Bronchial epithelial cell (primary cell): Measurements from ENCODE around the gene PPP2R2B. TPM values are rescaled to one million over a fixed set of nuclear protein-coding genes. Genes with fewer than 3 reads are reported as not detected.
A peak's percentile ranks its signal among the peaks of the same experiment; 100 is the strongest.

Source experiments
- DNase-seq: peaks from one replicate; pipeline ENCODE4 v3.0.0-alpha.2; 2010; ENCODE audit warnings: low read depth
- FAIRE-seq: peaks from 2 replicates; lab custom pipeline; 2011; peaks lifted over from hg19 to GRCh38; lab: Jason Lieb, UNC
- H3K27me3 ChIP-seq: 2 replicates; pipeline ENCODE4 v1.5.1; 2011; ENCODE audit warnings: low read length; ENCODE audit not compliant: control insufficient read depth, insufficient read depth
- H3K36me3 ChIP-seq: 2 replicates; pipeline ENCODE4 v1.5.1; 2011; ENCODE audit warnings: low read length; ENCODE audit not compliant: control insufficient read depth, insufficient read depth
- H3K4me3 ChIP-seq: 2 replicates; pipeline ENCODE4 v1.5.1; 2011; ENCODE audit warnings: mild to moderate bottlenecking, low read depth, low read length, control low read depth
- CTCF ChIP-seq: IDR thresholded peaks from 2 replicates; pipeline ENCODE4 v1.5.1; 2011; ENCODE audit warnings: mild to moderate bottlenecking, moderate library complexity, low read length, control low read depth, inconsistent platforms; ENCODE audit not compliant: insufficient read depth, severe bottlenecking
- total RNA-seq: library from RNA; depleted of rRNA; stranded (reverse); fragments of >200 nt; gene quantifications from 2 replicates; pipeline ENCODE4 v1.2.1, GENCODE V29; 2014

The PPP2R2B gene
- total RNA-seq, 1 donor from 2014 or later, result under 0.01 TPM

DNA sequence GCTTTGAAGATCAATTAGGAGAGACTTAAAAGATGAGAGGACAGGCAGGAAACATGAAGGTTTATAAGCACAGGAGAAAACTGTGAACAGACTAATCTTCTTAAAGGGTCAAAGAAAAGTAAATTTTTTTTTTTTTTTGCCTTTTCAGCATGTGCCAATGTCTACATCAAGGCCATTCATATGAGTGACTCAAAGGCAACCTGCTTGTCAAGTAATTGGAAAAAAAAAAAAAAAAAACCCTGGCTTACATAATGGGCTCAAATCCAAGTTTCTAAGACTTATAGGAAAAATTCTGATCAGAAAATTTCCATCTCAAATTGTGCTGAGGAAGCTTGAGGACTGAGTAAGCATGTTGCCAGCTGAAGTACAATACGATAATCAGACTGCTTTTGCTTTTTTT lies 15.9 kb downstream of the PPP2R2B start:
- no peak overlapping the region for H3K4me3 ChIP-seq
- no peaks in the 10 kb centered on the region for H3K27me3 ChIP-seq
- DNase-seq, result peak; percentile 38
- H3K36me3 ChIP-seq, result no peaks in the 10 kb centered on the region
- no peak for TF ChIP-seq CTCF
- no peak for FAIRE-seq

GRCh38 chr5:146860213-146860893 lies 18.2 kb downstream of the PPP2R2B start:
- Histone ChIP-seq H3K27me3 (no peaks in the 10 kb centered on the region), H3K4me3 (no peak overlapping the region), H3K36me3 (no peaks in the 10 kb centered on the region)
- DNase-seq, result no peak
- TF ChIP-seq CTCF, result no peak
- peak; percentile 18 for FAIRE-seq

- H3K27me3 ChIP-seq, result no peaks in the 10 kb centered on the region
- no peaks in the 10 kb centered on the region for H3K36me3 ChIP-seq
- TF ChIP-seq CTCF, result no peak
- no peak overlapping the region for H3K4me3 ChIP-seq
- DNase-seq (no peak), FAIRE-seq (no peak)
These were observed 26.5 kb downstream of the PPP2R2B start for GRCh38 chr5:146852089-146852488.

- TF ChIP-seq CTCF, result no peak
- no peaks in the 10 kb centered on the region for H3K27me3 ChIP-seq
- H3K4me3 ChIP-seq, result no peak overlapping the region
- no peak for FAIRE-seq
- H3K36me3 ChIP-seq, result no peaks in the 10 kb centered on the region
- DNase-seq, result no peak
These were observed 27.4 kb downstream of the PPP2R2B start for GRCh38 chr5:146851133-146851532.

DNA sequence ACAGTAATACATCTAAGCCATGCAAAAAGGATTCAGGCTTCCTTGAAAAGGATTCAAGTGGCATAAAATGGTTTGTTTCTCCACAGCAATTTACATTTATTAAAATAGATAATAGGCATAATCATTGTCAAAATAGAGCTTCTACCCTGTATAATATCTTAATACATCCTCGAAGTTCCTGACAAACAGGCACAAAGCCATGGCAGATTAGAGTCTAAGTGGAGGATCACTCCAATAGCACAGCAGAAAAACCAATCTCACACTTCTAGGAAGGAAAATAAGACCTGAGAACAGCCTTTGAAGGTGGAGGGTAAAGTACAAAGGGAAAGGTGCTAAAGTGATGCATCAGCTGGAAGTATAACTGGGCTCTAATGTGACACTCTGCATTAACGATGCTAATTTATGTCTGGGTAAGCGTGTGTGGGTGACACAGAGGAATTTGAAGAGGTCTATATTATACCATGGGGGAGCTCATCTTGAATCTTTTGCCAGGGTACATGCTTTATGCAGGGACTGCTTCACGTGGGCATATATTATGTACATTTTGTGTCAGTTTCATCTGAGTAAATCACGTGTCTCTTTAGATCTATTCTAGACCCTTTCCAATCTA lies 28.8 kb downstream of the PPP2R2B start:
- FAIRE-seq, result no peak
- no peak overlapping the region for H3K4me3 ChIP-seq
- H3K27me3 ChIP-seq, result no peaks in the 10 kb centered on the region
- H3K36me3 ChIP-seq, result no peaks in the 10 kb centered on the region
- no peak for TF ChIP-seq CTCF
- DNase-seq, result no peak
